ENCODE data around the gene AGMAT.

The AGMAT gene

GRCh38 chr1:15557594-15557993 is 27.3 kb downstream of the AGMAT start:
- DNase-seq, result no peak

- no peak for DNase-seq
These were observed 27.8 kb downstream of the AGMAT start for GRCh38 chr1:15557008-15557407.

- DNase-seq, result no peak
These were observed 34.3 kb downstream of the AGMAT start for GRCh38 chr1:15550573-15550972.

GRCh38 chr1:15546641-15547040 is 38.2 kb downstream of the AGMAT start:
- no peak for DNase-seq

- no peak for DNase-seq
These were observed 41.0 kb downstream of the AGMAT start for GRCh38 chr1:15543589-15544568.

- DNase-seq, result no peak
These were observed 41.6 kb downstream of the AGMAT start for GRCh38 chr1:15543251-15543588.

GRCh38 chr1:15542388-15543250 is 42.2 kb downstream of the AGMAT start:
- no peak for DNase-seq

GRCh38 chr1:15541231-15541792 is 43.5 kb downstream of the AGMAT start:
- DNase-seq, result no peak

GRCh38 chr1:15540186-15540585 is 44.7 kb downstream of the AGMAT start:
- DNase-seq, result no peak

GRCh38 chr1:15538771-15539170 is 46.1 kb downstream of the AGMAT start:
- DNase-seq, result peak; percentile 74

GRCh38 chr1:15531682-15532081 is 53.2 kb downstream of the AGMAT start:
- no peak for DNase-seq

GRCh38 chr1:15531003-15531402 is 53.8 kb downstream of the AGMAT start:
- no peak for DNase-seq

- DNase-seq, result peak; percentile 100
These were observed 58.1 kb downstream of the AGMAT start, which contains the start of gene DNAJC16 for GRCh38 chr1:15526490-15527339. TSS of gene DNAJC16 (plus strand) at chr1:15526848. CDS start at chr1:15529106, 2,258 bp downstream.

GRCh38 chr1:15526021-15526489 is 58.8 kb downstream of the AGMAT start:
- DNase-seq, result no peak

- DNase-seq, result no peak
These were observed 59.5 kb downstream of the AGMAT start for GRCh38 chr1:15525050-15526020.

- peak; percentile 99 for DNase-seq
These were observed 60.4 kb downstream of the AGMAT start for GRCh38 chr1:15524283-15525049.

GRCh38 chr1:15524021-15524282 is 60.9 kb downstream of the AGMAT start, which contains the start of gene CASP9:
TSS of gene CASP9 (minus strand) at chr1:15524215. CDS start at chr1:15524200, 15 bp downstream.
- no peak for DNase-seq

GRCh38 chr1:15523104-15524020 is 61.5 kb downstream of the AGMAT start:
- peak; percentile 54 for DNase-seq

- no peak for DNase-seq
These were observed 62.3 kb downstream of the AGMAT start for GRCh38 chr1:15522551-15522950.

Data from NCI-H1105 (cell line).